Keratinocyte (primary cell): ENCODE data around the gene OR52I1.

Source experiments
- EZH2 ChIP-seq: IDR thresholded peaks from one replicate; pipeline ENCODE4 v1.6.1; 2012; ENCODE audit warnings: inconsistent platforms, mild to moderate bottlenecking, low read length, moderate library complexity
- TF ChIP-seq, protein P1 (sequence below), 3 experiments: IDR thresholded peaks in 1 of 3; conservative IDR thresholded peaks in 1 of 3; optimal IDR thresholded peaks in 1 of 3; 2 replicates in 2 of 3; 3 replicates in 1 of 3; pipeline versions ENCODE3 to v1.5.1; 2011; ENCODE audit warnings: low read length in 3 of 3, mild to moderate bottlenecking in 3 of 3, moderate library complexity in 2 of 3, control low read depth in 1 of 3, inconsistent platforms in 1 of 3; ENCODE audit not compliant: insufficient read depth in 2 of 3; ENCODE audit errors: extremely low read depth in 1 of 3

DNA sequence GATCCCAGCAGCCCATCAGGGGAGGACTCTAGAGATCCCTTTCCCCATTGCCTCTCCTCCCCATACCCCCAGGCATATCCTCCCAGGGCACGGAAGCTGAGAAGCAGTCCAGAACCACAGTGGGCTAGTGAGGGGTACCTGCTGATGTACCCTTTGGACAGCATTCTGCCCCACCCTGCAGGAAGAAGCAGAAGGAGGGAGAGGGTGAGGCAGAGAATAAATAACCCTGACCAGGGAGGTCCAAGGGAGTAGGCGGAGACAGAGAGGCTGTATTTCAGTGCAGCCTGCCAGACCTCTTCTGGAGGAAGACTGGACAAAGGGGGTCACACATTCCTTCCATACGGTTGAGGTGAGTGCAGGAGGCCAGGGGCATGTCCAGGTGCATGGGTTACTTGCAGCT lies 49.8 kb downstream of the OR52I1 start, which contains the start of gene OR51E1:
- TF ChIP-seq, protein P1, sequence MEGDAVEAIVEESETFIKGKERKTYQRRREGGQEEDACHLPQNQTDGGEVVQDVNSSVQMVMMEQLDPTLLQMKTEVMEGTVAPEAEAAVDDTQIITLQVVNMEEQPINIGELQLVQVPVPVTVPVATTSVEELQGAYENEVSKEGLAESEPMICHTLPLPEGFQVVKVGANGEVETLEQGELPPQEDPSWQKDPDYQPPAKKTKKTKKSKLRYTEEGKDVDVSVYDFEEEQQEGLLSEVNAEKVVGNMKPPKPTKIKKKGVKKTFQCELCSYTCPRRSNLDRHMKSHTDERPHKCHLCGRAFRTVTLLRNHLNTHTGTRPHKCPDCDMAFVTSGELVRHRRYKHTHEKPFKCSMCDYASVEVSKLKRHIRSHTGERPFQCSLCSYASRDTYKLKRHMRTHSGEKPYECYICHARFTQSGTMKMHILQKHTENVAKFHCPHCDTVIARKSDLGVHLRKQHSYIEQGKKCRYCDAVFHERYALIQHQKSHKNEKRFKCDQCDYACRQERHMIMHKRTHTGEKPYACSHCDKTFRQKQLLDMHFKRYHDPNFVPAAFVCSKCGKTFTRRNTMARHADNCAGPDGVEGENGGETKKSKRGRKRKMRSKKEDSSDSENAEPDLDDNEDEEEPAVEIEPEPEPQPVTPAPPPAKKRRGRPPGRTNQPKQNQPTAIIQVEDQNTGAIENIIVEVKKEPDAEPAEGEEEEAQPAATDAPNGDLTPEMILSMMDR (optimal IDR thresholded peaks at IDR 0.05 in 1 of 3, IDR thresholded peaks at IDR 0.05 in 1 of 3, conservative IDR thresholded peaks at IDR 0.05 in 1 of 3; ENCODE audit: extremely low read depth in 1 of 3, insufficient read depth in 2 of 3, low read length in 3 of 3) = no peak
- TF ChIP-seq EZH2 = no peak
